Measurements from ENCODE around the gene TAGAP.

The TAGAP gene, protein sequence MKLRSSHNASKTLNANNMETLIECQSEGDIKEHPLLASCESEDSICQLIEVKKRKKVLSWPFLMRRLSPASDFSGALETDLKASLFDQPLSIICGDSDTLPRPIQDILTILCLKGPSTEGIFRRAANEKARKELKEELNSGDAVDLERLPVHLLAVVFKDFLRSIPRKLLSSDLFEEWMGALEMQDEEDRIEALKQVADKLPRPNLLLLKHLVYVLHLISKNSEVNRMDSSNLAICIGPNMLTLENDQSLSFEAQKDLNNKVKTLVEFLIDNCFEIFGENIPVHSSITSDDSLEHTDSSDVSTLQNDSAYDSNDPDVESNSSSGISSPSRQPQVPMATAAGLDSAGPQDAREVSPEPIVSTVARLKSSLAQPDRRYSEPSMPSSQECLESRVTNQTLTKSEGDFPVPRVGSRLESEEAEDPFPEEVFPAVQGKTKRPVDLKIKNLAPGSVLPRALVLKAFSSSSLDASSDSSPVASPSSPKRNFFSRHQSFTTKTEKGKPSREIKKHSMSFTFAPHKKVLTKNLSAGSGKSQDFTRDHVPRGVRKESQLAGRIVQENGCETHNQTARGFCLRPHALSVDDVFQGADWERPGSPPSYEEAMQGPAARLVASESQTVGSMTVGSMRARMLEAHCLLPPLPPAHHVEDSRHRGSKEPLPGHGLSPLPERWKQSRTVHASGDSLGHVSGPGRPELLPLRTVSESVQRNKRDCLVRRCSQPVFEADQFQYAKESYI

DNA sequence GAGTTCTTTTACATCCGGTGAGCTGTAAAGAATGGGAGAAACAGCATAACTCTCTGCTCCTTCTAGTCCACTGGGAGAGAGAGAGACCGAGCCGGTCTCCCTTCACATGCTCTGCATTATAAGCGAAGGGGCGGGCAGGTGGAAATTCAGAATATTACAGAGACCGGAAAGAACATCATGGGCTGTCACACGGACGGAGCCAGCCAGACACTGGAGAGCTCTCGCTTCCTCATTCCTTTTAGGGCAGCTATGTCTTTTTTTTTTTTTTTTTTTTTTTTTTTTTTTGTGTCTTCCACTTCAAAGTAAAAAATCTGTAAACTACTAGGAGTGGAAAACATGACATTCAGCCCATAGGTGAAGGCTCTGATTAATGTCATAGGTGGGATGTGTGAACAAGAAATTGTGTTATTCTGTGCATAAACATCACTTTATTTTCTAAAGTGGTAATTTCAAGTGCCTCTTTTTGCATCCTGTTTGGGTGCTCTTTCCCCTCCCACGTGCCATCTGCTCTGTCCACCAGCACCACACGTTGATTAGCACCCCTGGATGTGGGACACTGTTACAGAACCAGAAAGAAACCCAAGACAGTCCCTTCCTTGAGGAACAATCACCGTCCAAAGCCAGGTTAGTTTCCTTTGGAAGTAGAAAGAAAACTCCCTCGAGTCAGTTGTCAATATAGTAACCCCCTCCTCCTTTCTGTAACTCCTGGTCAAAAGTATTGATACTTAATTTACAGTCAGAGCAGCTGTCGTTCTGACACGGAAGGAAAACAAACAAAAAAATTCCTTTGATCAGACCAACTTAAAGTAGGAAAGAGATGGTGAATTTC, at the start of gene TAGAP:
TSS of gene TAGAP (minus strand) at position 93 of the 829 bp plus-strand sequence. CDS start 845 bp downstream, outside the sequence.
- peak in 1 of 2 experiments; percentile 12 for DNase-seq (ENCODE audit: low read depth in 1 of 2, low spot score in 1 of 2)
- in situ Hi-C loops (cut with HindIII; ENCODE audit: low pct_unique_long_range_greater_than_20kb, low sequenced_read_pairs): no loop called here
- no peak for TF ChIP-seq JUND (IDR thresholded peaks at IDR 0.05; ENCODE audit: low read depth)

DNA sequence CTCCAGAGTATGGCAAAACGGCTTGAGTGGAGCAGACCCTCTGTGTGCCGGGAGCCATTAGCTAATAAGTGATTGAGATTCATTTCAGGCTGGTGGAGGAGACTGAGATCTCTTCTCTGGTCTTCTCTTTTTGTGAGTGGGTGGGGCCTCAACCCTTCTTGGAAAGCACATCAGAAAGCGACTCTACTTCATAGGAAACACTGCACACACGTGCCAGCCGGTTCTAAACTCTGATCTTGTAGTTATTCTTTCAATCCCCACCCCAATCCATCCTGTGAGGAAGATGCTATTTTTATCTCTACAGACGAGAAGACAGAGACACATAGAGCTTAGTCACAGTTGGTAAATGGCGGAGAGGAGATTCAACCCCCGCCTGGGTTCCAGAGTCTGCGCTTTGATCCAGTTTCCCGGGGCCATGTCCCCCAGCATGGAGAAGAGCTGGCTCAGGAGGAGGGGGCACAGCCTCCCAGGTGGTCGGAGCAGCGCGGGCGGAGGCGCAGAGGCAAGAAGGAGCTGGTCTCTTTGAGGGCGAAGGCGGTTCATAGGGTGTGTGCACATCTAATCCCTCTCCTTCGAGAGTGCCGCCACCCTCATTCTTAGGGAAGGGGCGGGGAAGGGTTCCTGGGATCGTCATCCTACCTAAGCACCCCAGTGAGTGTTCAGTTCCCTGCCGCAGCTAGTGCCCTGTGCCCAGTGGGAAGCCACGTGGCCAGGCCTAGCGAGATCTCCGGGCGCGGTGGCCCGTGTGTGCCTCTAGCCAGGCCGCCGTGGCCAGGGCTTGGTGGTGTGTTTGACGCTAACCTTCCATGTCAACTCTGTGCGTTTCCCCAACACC, 49.0 kb upstream of the TAGAP start:
- TF ChIP-seq JUND (IDR thresholded peaks at IDR 0.05; ENCODE audit: low read depth): no peak
- no peak for DNase-seq (ENCODE audit: low read depth in 1 of 2, low spot score in 1 of 2)
- in situ Hi-C loops (cut with HindIII; ENCODE audit: low pct_unique_long_range_greater_than_20kb, low sequenced_read_pairs): no loop called here

DNA sequence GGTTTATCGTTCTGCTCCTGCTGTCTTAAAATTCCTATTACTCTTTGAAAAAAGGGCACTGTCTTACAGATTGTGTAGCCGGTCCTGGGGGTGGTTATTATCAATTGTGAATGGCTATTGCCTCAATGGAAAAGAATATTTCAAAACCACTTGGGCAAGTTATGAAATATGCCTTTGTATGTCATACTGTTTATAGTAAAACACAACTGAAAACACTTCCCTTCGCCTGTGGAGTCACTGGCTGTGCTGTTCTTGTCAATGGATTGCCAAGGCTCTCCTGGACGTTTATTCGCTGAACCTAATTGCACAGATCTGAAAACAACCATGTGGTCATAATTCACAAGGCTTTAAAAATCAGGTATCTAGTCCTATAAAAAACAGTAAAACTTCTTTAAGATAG, 47.8 kb upstream of the TAGAP start:
- no peak for DNase-seq (ENCODE audit: low read depth in 1 of 2, low spot score in 1 of 2)
- in situ Hi-C loops (cut with HindIII; ENCODE audit: low pct_unique_long_range_greater_than_20kb, low sequenced_read_pairs): no loop called here
- no peak for TF ChIP-seq JUND (IDR thresholded peaks at IDR 0.05; ENCODE audit: low read depth)

DNA sequence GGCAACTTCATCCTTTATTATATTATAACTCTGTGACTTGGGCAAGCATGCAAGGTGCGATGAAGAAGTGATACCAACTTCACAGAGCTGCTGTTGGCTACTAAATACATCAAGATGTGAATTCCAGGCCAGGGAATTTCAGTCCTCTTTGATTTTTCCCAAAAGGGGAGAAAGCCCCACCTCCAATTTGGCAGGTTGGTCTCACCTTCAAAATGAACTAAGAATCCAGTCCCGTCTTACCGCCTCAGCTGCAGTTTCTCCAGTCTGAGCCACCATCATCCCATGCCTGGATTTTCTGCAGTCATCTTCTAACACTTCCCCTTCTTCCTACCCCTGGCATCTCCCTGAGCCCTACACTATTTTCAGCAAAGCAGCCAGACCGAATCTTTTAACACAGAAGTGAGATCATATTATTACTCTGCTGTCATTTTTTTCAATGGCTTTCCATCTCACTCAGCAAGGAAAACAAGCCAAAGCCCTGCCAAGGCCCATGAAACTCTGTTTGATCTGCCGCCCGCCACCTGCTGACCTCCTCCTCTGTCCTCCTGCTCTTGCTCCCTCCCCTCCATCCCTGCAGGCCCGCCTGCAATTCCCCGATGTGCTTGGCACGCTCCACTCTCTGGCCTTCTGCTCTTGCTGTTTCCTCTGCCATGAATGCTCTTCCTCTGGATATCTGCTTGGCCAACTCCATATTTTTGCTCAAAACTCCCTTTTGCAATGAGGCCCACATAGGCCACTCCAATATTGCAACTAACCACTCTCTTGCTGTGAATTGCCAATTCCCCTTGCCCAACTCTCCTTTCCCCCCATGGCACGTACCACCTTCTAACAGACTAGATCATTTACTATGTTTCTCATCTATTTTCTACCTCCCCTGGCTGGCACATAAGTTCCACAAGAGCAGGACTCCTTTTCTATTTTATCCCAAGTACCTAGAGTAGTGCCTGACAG, 46.0 kb upstream of the TAGAP start:
- no peak for TF ChIP-seq JUND (IDR thresholded peaks at IDR 0.05; ENCODE audit: low read depth)
- no peak for DNase-seq (ENCODE audit: low read depth in 1 of 2, low spot score in 1 of 2)
- in situ Hi-C loops (cut with HindIII; ENCODE audit: low pct_unique_long_range_greater_than_20kb, low sequenced_read_pairs): no loop called here

DNA sequence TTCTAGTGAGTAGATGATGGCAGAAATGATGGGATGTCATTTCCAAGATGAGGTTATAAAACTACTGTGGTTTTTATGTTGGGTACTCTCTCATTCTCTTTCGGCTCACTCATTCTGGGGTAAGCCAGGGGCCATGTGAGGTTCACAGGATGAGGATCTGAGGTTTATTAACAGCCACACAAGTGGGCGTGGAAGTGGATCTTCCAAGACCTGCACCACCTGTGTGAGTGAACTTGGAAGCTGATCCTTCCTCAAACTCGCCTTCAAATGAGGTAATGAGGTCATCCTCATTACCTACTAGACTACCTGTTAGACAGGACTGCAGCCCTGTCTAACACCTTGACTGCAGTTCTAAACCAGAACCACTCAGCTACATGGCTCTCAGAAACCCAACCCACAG, 45.1 kb upstream of the TAGAP start:
- no peak for DNase-seq (ENCODE audit: low read depth in 1 of 2, low spot score in 1 of 2)
- in situ Hi-C loops (cut with HindIII; ENCODE audit: low pct_unique_long_range_greater_than_20kb, low sequenced_read_pairs): no loop called here
- TF ChIP-seq JUND (IDR thresholded peaks at IDR 0.05; ENCODE audit: low read depth): no peak

DNA sequence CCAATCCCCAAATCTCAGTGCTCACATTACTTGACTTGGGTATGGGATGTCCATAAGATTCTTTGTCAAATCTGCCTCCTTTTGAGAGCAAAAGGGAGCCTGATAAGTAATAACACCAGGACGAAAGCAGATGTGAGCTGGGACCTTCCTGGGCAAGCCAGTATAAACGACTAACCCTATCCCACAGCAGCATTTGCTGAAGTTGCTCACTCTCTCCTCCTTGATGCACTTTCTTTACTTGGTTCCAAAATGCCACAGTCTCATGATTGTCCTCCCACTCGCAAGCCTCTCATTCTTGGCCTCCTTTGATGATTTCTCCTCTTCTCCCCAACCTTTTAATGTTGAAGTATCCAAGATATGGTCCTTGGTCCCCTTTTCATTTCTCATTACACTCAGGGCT, 44.7 kb upstream of the TAGAP start:
- TF ChIP-seq JUND (IDR thresholded peaks at IDR 0.05; ENCODE audit: low read depth): no peak
- DNase-seq (ENCODE audit: low read depth in 1 of 2, low spot score in 1 of 2): no peak
- in situ Hi-C loops (cut with HindIII; ENCODE audit: low pct_unique_long_range_greater_than_20kb, low sequenced_read_pairs): no loop called here

DNA sequence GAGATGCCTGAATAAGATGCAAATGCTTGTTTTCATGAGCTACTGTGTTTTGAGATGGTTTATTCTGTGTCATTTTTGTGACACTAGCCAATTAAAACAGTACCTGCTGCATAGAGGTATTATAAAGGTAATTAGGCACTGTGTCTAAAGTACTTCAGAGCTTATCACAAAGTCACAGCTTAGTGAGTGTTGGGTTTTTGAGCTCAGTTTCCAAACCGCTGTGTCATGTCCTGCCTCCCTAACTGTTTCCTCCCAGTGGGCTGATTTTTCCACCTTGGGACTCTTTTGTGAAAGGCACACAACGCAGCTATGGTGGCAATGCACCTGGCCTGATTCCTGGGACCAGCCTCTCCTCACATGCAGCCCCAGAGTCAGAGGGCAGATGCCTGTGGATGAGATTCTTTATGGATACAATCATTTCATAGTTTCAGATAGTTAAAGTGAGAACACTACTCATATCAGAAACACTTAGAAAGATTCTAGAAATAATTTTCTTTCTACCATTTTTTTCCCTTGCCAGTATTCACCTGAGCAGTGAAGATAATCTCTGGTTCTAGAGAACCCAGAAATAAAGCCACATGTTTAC, 41.3 kb upstream of the TAGAP start:
- TF ChIP-seq JUND (IDR thresholded peaks at IDR 0.05; ENCODE audit: low read depth): no peak
- in situ Hi-C loops (cut with HindIII; ENCODE audit: low pct_unique_long_range_greater_than_20kb, low sequenced_read_pairs): no loop called here
- no peak for DNase-seq (ENCODE audit: low read depth in 1 of 2, low spot score in 1 of 2)

DNA sequence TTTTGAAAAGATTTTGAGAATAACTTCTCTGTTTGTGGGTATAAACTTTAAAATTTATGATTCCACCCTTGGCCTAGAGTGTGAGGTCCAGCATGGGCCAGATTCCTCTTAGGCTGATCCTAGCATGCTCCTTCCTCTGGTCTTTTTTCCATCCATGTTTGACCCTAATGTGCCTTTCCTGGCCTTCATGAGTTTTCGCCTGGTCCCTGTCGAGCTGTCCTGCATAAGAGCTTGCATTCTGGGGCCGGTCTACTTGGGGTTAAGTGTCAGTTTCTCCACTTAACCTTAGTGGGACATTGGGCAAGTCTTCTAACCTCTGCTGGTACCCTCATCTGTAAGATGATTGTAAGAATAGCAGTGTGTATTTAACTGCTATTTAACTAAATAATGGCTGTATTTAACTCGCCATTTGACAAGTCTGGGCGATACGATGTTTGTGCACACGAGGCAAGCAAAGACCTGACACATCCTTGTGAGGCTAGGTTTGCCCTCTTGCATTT, 40.7 kb upstream of the TAGAP start:
- DNase-seq (ENCODE audit: low read depth in 1 of 2, low spot score in 1 of 2): no peak
- no peak for TF ChIP-seq JUND (IDR thresholded peaks at IDR 0.05; ENCODE audit: low read depth)
- in situ Hi-C loops (cut with HindIII; ENCODE audit: low pct_unique_long_range_greater_than_20kb, low sequenced_read_pairs): no loop called here

DNA sequence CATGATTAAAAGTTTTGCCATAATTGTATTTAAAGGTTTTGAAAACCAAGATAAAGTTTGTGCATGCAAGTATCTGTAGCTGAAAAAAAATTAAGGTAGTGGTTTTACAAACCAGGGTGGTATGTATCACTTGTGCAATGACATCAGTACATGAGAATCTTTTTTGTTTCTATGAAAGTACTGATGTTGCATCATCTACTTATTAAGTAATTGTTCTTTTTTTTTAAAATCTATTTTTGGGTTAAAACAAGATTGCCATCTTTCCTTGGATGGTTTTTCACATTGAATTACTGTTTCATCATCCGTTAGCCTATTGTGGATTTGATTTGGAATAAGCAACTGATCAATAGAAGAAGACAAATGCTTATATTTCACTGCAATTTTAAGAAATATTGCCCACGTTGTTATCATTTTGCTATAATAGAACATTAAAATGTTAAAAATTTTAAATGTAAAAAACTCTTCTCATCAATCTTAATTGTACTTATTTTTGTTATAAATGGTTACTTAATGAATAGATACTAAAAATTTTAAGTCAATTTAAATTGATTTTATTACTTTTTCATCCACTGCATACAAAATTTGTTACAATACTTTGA, 39.8 kb upstream of the TAGAP start:
- in situ Hi-C loops (cut with HindIII; ENCODE audit: low pct_unique_long_range_greater_than_20kb, low sequenced_read_pairs): no loop called here
- no peak for TF ChIP-seq JUND (IDR thresholded peaks at IDR 0.05; ENCODE audit: low read depth)
- DNase-seq (ENCODE audit: low read depth in 1 of 2, low spot score in 1 of 2): no peak

DNA sequence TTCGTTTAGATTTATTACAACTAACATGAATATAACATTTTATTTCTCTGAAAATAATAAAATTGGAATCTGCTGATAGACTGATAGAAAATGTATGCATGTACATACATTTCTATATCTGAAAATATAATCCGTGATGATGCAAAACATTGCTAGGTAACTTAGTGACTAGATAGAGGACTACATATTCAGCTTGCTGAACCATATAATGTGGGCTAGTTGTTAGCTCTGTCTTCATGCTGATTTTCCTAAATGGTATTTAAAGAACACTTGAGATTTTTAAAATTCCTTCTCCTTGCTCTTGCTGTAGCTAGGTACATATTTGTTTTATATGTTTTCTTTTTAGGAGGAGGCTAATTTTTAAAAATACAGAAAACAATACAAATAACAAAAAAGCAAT, 38.4 kb upstream of the TAGAP start:
- DNase-seq (ENCODE audit: low read depth in 1 of 2, low spot score in 1 of 2): no peak
- no peak for TF ChIP-seq JUND (IDR thresholded peaks at IDR 0.05; ENCODE audit: low read depth)
- in situ Hi-C loops (cut with HindIII; ENCODE audit: low pct_unique_long_range_greater_than_20kb, low sequenced_read_pairs): no loop called here
